Astrocyte of the spinal cord (primary cell): ENCODE measurements around the gene SRPK1.

Experiments used
- DNase-seq: peaks from one replicate; pipeline ENCODE4 v3.0.0; 2011; ENCODE audit warnings: low read depth, low spot score
- H3K4me3 ChIP-seq: 2 replicates; pipeline ENCODE4 v1.5.1; 2011; ENCODE audit warnings: low read depth, mild to moderate bottlenecking, low read length, moderate library complexity
- in situ Hi-C: cut with HindIII; loops from 2 replicates; pipeline ENCODE4 v1.10.0; 2017; ENCODE audit warnings: low sequenced_read_pairs
- TF ChIP-seq, protein P1 (sequence below): IDR thresholded peaks from 2 replicates; pipeline ENCODE4 v1.5.1; 2012; ENCODE audit warnings: low read depth, mild to moderate bottlenecking, low read length, inconsistent platforms

Gene SRPK1

DNA sequence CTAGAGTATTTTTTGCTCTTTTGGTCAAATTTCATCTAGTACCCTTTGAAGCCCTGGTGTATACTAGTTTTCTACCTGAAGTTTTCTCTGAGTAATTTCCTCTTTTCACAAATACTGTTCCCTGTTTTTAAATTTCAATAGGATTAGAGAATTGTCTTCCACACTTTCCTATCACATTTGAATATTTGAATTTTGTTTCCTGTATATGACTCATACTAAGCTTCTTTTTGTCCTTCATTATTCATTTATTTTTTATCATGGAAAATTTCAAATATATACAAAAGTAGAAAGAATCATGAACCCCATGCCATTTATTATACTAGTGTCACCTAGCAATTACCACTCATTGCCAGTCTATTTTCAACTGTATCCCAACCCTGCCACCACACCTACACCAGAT lies 63.0 kb downstream of the SRPK1 start:
- DNase-seq: no peak
- TF ChIP-seq, protein P1, sequence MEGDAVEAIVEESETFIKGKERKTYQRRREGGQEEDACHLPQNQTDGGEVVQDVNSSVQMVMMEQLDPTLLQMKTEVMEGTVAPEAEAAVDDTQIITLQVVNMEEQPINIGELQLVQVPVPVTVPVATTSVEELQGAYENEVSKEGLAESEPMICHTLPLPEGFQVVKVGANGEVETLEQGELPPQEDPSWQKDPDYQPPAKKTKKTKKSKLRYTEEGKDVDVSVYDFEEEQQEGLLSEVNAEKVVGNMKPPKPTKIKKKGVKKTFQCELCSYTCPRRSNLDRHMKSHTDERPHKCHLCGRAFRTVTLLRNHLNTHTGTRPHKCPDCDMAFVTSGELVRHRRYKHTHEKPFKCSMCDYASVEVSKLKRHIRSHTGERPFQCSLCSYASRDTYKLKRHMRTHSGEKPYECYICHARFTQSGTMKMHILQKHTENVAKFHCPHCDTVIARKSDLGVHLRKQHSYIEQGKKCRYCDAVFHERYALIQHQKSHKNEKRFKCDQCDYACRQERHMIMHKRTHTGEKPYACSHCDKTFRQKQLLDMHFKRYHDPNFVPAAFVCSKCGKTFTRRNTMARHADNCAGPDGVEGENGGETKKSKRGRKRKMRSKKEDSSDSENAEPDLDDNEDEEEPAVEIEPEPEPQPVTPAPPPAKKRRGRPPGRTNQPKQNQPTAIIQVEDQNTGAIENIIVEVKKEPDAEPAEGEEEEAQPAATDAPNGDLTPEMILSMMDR: no peak
- in situ Hi-C loops: no loop called here

DNA sequence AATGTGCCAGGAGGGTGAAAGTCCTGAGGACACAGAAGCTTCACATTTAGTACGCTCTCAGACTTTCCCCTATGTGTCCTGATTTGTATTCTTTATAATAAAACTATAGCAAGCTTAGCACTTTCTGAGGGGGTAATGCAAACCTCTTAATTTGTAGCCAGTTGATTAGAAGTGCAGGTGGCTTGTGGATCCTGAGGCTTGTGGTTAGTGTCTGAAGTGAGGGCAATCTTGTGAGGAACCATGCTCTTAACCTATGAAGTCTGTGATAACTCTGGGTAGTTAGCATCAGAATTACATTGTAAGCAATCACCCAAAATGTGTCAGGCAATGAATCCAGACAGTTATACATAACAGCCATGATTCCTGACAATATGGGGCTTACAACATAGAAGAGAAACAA lies 64.6 kb downstream of the SRPK1 start:
- no peak overlapping the region for H3K4me3 ChIP-seq
- TF ChIP-seq, protein P1: no peak
- DNase-seq: no peak
- in situ Hi-C loops: no loop called here

More for the DNA sequence above, 63.0 kb downstream of the SRPK1 start:
- H3K4me3 ChIP-seq: no peak overlapping the region

DNA sequence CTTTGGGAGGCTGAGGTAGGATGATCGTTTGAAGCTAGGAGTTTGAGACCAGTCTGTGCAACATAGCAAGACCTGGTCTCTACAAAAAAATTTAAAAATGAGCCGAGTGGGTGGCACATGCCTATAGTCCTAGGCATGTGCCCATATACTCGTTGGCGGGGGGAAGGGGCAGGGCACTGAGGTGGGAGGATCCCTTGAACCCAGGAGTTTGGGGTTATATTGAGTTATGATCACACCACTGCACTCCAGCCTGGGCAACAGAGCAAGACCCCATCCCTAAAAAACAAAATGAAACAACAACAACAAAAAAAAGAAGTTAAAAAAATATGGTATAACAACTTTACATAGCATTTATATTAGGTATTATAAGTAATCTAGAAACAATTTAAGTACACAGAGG lies 67.9 kb downstream of the SRPK1 start:
- TF ChIP-seq, protein P1: no peak
- in situ Hi-C loops: no loop called here
- H3K4me3 ChIP-seq: no peak overlapping the region
- no peak for DNase-seq

DNA sequence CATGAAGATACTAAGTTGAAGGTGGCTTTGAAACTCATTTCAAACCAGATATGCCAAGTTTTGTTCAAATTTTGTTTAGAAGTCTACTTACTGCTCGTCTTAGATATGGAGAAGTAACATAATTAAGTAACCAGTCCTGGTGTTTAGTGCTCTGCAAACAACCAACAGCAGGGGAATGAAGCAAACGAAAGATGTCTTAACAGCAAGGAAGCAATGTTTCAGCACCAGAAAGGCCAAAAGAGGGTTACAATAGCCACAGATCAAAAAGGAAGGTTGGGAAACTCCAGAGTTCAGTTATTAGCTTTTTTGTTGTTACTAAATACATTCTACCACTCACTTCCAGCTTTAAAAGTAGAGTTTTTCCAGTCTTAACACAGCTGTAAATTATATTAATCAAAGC lies 70.7 kb downstream of the SRPK1 start:
- no peak overlapping the region for H3K4me3 ChIP-seq
- TF ChIP-seq, protein P1: no peak
- DNase-seq: no peak
- in situ Hi-C loops: no loop called here

DNA sequence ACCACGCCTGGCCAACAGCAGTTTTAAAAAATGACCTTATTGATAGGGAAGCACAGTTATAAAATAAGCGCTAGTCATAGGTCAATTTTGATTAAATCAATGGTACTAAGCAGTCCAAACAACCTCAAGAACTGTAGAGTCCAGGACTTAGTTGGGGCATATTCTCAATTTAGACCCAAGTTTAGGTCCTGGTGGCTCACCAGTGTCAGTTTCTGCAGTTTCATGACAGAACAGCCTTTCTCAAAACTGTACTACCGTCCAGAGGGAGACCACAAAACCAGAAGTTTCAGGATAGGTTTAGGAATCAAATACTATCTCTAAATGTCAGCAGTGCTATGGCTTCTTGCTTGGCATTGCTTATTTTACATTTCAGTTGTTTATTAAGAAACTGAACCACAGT lies 76.6 kb downstream of the SRPK1 start:
- no peak overlapping the region for H3K4me3 ChIP-seq
- no peak for DNase-seq
- TF ChIP-seq, protein P1: no peak
- in situ Hi-C loops: no loop called here

DNA sequence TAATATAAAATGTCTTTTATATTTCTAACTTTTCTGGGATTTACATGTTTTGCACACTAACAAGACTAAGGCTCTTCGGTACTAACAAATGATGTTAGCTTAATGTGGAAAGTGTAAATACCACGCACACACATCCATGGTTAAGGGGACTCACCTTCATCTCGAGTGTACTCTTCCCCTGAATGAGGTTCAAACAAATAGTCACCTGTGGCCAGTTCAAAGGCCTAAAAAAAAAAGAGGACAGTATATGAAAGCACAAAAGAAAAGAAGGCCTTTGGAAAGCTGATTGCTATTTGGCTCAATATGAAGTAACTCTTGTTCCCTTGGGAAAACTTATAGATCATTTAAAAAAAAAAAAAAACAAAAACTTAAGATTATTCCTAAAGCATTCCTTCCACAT lies 78.5 kb downstream of the SRPK1 start:
- DNase-seq: no peak
- TF ChIP-seq, protein P1: no peak
- H3K4me3 ChIP-seq: no peak overlapping the region
- in situ Hi-C loops: no loop called here

DNA sequence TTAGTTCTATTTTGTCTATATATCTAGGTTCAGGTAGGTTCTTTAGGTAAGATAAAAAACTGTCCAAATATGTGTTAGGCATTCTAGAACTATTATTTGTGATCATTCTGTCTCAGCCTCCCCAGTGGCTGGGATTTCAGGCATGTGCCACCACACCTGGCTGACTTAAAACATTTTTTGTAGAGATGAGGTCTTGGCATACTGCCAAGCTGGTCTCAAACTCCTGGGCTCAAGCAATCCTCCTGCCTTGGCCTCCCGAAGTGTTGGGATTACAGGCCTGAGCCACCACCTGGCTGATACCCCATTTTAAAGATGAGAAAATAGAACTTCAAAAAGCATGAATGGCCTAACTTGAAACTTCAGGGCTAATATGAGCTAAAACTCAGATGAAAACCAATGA lies 81.9 kb downstream of the SRPK1 start:
- in situ Hi-C loops: no loop called here
- H3K4me3 ChIP-seq: no peak overlapping the region
- TF ChIP-seq, protein P1: no peak
- no peak for DNase-seq
